T-helper 9 cell (primary cell): Measurements from ENCODE around the gene TMED4.
"Not testable (repeated sequence)": the region's sequence is repeated elsewhere in the genome, so short reads cannot be mapped to it uniquely, and the experiment has no call there.

ENCODE experiments used
- DNase-seq: peaks from one replicate; pipeline ENCODE4 v3.0.0-alpha.2; 2020

Gene TMED4

GRCh38 chr7:44568771-44569560 is 13.1 kb downstream of the TMED4 start:
- DNase-seq = no peak

DNA sequence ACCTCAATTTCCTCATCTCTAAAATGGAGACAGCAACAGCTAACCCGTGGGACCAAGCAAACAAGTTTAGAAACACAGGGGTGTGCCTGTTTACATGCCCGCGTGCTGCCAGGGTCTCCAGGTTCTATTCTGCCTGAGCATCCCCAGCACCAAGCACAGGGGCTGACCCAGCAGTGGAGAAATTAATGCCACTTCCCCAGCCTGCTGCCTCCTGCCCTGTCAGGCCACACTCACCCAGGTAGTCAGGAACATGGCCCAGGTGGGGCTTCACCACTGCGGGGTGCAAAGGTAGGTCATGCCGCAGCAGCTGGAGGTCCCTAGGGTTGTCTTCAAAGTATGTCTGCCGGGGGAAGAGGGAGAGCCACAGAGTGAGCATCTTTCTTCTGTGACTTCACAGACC is 14.1 kb downstream of the TMED4 start:
- DNase-seq = no peak

- no peak for DNase-seq
Observed at GRCh38 chr7:44566680-44567079, 15.4 kb downstream of the TMED4 start.

DNA sequence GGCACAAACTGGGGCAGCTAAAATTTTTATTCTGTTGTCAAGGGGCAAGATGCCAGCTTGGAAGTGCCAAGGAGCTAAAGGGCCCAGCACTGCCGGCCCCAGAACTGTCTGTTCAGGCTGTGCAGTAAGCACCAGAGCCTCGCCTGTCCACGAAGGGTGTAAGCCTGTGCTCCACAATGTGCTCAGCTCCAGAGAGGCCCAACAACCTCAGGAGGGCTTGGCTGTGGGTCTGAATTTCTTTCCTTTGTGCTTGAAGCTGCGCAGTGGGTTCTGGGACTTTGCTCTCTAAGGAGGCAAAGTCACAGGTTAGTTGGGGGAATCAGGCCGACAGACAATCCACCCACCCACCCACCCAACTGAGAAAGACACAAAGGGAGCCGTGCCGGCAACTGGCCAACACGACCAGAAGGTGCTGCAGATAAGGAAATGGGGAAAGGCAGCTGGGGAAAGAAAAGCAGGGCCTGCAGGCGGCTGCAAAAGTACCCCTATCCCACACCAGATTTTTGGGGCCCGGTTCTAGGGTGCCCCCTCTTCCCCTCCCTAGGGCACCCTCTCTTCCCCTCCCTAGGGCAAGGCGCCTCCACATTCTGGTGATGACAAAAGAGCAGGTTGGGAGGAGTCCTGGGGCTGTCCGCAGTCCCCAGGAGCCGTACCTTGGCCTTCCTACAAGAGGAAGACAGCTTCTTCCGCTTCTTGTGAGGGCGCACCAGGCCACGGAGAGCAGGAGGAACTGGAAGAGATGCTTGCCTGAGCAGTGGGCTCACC is 16.1 kb downstream of the TMED4 start:
- no peak for DNase-seq

DNA sequence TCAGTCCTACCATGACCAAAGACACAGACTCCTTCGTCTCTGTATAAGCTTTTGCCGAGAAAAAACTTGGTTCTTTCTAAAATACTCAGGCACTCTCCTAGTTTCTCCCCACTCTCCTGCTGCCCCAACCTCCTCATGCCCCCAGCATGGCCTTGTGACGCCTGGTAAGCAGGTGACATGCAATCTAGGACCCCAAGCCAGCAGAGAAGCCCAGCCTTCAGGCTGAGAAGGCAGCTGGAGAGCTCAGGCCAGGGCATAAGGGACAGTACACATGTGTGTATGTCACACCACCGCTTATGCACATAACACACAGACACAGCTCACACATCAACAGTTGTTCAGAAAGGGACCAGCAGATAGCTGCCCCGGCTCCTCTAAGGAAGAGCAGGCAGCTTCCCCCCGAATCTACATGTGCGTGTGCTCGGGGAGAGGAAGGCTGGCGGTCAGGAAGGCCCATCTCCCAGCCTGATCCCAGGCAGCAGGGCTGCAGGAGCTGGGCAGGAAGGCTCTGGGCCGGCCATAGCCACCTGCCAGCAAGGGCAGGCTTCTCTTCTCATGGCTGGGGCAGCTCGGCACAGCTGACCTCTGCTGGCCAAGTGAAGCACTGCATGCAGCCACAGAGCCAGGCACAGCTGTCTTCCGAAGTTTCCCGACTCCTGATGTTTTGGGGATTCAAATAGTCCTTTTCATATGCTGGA is 16.8 kb downstream of the TMED4 start:
- DNase-seq = peak; percentile 52

GRCh38 chr7:44564606-44565005 is 17.4 kb downstream of the TMED4 start:
- DNase-seq = no peak

- DNase-seq = no peak
Observed at GRCh38 chr7:44563171-44563679, 18.8 kb downstream of the TMED4 start.

DNA sequence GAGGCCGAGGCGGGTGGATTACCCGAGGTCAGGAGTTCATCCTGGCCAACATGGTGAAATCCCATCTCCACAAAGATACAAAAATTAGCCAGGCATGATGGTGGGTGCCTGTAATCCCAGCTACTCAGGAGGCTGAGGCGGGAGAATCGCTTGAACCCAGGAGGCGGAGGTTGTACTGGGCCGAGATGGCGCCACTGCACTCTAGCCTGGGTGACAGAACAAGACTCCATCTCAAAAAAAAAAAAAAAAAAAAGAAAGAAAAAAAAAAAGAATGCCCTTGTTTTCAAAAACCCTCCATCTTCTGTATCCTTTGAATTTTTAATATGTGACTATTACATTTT is 19.4 kb downstream of the TMED4 start:
- not testable (repeated sequence) for DNase-seq

GRCh38 chr7:44561962-44562621 is 19.9 kb downstream of the TMED4 start:
- no peak for DNase-seq

- no peak for DNase-seq
Observed at GRCh38 chr7:44561481-44561880, 20.6 kb downstream of the TMED4 start.

DNA sequence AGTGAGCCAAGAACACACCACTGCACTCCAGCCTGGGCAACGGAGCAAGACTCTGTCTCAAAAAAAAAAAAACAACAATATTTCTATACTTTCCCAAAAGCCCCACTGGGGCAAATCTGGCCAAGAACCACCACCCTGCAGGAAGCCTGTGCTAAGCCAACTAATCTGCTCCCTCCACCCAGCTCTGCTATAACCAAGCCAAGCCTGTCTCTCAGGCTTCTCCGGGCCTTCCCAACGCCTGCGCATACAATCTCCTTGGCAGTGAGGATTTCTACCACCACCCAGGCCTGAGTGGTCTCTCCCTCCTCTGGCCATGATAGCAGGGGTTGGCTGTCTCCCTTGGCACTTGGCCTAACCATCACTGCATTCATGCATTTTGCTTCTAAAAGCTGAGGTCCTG is 22.5 kb downstream of the TMED4 start:
- no peak for DNase-seq

- no peak for DNase-seq
Observed at GRCh38 chr7:44557485-44557884, 24.5 kb downstream of the TMED4 start.

GRCh38 chr7:44555350-44555749 is 26.7 kb downstream of the TMED4 start:
- DNase-seq = no peak

GRCh38 chr7:44552473-44553005 is 29.5 kb downstream of the TMED4 start:
- DNase-seq = not testable (repeated sequence)

- DNase-seq = no peak
Observed at GRCh38 chr7:44549457-44549856, 32.6 kb downstream of the TMED4 start.

DNA sequence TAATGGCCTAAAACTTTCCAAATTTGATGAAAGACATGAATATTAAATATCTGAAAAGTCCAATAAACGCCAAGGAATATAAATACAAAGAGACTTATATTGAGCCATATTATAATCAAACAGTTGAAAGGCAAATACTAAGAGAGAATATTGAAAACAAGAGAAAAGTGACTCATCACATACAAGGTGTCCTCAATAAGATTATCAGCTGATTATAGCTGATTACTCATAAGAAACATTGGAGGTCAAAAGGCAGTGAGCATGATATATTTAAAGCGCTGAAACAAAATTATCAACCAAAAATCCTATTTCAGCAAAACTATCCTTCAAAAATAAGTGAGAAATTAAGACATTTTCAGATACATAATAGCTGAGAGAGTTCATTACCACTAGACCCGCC is 33.1 kb downstream of the TMED4 start:
- DNase-seq = no peak

DNA sequence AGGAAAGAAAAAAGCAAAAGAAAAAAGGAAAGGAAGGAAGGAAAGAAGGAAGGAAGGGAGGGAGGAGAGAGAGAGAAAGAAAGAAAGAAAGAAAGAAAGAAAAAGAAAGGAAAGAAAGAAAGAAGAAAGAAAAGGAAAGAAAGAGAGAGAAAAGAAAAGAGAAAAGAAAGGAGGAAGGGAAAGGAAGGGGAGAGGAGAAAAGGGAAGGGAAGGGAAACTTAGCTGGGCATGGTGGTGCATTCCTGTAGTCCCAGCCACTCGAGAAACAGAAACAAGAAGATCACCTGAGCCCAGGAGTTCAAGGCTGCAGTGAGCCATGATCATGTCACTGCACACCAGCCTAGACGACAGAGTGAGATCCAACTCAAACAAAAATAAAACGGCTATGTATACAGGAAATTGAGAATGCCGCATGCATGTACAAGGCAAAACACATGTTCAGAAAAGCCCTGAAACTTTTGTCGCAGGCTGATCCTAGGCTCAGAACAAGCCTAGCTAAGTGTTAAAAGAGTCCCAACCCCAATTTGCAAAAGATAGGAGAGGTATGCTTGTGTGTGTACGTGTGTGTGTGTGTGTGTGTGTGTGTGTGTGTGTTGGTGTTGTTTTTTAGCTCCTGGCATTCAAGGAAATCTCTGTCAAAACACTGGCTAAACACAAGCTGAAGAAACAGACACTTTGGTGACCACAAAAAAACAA is 34.3 kb downstream of the TMED4 start:
- DNase-seq = no peak

GRCh38 chr7:44541876-44542610 is 40.0 kb downstream of the TMED4 start:
- DNase-seq = no peak

DNA sequence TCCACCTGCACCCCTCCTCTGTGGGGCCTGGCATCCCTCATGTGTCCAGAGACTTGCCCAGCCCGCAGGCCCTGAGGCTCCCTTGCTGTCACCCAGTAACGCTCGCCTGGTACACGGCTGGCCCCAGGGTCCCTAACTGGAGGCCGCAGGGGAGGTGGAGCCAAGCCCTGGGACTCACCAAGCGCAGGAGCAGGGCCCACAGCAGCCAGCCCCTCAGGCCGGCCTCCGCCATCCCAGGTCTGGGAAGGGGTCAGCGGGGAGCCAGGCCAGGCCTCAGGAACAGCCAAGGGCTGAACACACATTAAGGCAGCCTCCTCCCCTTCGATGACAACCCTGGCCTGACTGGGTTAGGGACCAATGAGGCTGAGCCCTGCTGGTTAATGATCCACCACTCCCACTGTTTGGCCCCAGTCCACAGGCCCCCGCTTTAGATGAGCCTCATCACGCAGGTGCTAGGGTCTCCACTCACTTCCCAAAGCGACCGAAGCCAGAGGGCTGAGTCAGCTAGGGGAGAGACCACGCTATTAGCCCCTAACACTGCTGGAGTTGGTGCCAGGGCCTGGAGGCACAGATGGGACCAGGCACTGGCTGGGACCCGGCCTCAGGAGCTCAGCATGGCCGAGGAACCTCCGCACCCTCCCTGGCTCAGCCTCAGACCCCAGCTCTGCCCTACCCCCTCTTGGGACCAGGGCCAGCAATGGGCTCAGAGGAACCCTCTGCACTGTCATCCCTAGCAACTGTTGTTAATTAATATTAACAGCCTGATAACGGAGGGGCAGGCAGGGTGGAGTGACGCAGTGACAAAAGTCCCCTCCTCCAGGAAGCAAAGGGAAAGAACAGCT is 40.8 kb downstream of the TMED4 start, which contains the start of gene NPC1L1:
TSS of gene NPC1L1 (minus strand) at position 303 of the 842 bp plus-strand sequence. CDS start at position 232, 71 bp downstream.
- no peak for DNase-seq

- DNase-seq = no peak
Observed at GRCh38 chr7:44540592-44541027, 41.4 kb downstream of the TMED4 start.
